Non-pigmented ciliary epithelial cell (primary cell): Measurements from ENCODE around the gene SFSWAP.
"Not testable (repeated sequence)": the region's sequence is repeated elsewhere in the genome, so short reads cannot be mapped to it uniquely, and the experiment has no call there.

Experiments used
- DNase-seq: peaks from one replicate; pipeline ENCODE4 v3.0.0-alpha.2; 2010; ENCODE audit warnings: low read depth

SFSWAP gene

GRCh38 chr12:131702573-131702877 is 8.4 kb upstream of the SFSWAP start:
- no peak for DNase-seq

- DNase-seq: no peak
These were observed 7.7 kb upstream of the SFSWAP start for GRCh38 chr12:131703161-131703560.

GRCh38 chr12:131704509-131704908 is 6.4 kb upstream of the SFSWAP start:
- no peak for DNase-seq

GRCh38 chr12:131706709-131707108 is 4.2 kb upstream of the SFSWAP start:
- DNase-seq: not testable (repeated sequence)

- DNase-seq: no peak
These were observed 1.7 kb upstream of the SFSWAP start for GRCh38 chr12:131709226-131709625.

GRCh38 chr12:131711551-131712205 is 788 bp downstream of the SFSWAP start:
- DNase-seq: no peak

- no peak for DNase-seq
These were observed 2.5 kb downstream of the SFSWAP start for GRCh38 chr12:131713349-131713748.

- DNase-seq: no peak
These were observed 3.9 kb downstream of the SFSWAP start for GRCh38 chr12:131714759-131715158.

- DNase-seq: no peak
These were observed 5.4 kb downstream of the SFSWAP start for GRCh38 chr12:131716282-131716681.

GRCh38 chr12:131720241-131720640 is 9.4 kb downstream of the SFSWAP start:
- no peak for DNase-seq

GRCh38 chr12:131720921-131721320 is 10.0 kb downstream of the SFSWAP start:
- DNase-seq: no peak

GRCh38 chr12:131721548-131721947 is 10.7 kb downstream of the SFSWAP start:
- no peak for DNase-seq

GRCh38 chr12:131723532-131723931 is 12.6 kb downstream of the SFSWAP start:
- no peak for DNase-seq

- no peak for DNase-seq
These were observed 13.6 kb downstream of the SFSWAP start for GRCh38 chr12:131724534-131724933.

GRCh38 chr12:131725503-131725902 is 14.6 kb downstream of the SFSWAP start:
- no peak for DNase-seq

- DNase-seq: no peak
These were observed 17.8 kb downstream of the SFSWAP start for GRCh38 chr12:131728720-131729119.

- no peak for DNase-seq
These were observed 18.5 kb downstream of the SFSWAP start for GRCh38 chr12:131729254-131729955.

GRCh38 chr12:131732996-131733615 is 22.2 kb downstream of the SFSWAP start:
- DNase-seq: no peak

GRCh38 chr12:131733874-131734273 is 23.0 kb downstream of the SFSWAP start:
- DNase-seq: no peak

- no peak for DNase-seq
These were observed 23.7 kb downstream of the SFSWAP start for GRCh38 chr12:131734336-131735152.

- DNase-seq: no peak
These were observed 24.2 kb downstream of the SFSWAP start for GRCh38 chr12:131735153-131735456.

- no peak for DNase-seq
These were observed 24.9 kb downstream of the SFSWAP start for GRCh38 chr12:131735476-131736445.
